GM18499 (cell line): ENCODE results near the gene DLEC1.
"Not testable (repeated sequence)": the region's sequence is repeated elsewhere in the genome, so short reads cannot be mapped to it uniquely, and the experiment has no call there.

Experiments used
- ATAC-seq: cut with Tn5 transposase; IDR thresholded peaks from one replicate; pipeline ENCODE4 v1.9.1; 2021; ENCODE audit warnings: moderate number of reproducible peaks; ENCODE audit not compliant: insufficient read depth, unreplicated experiment

The DLEC1 gene

DNA sequence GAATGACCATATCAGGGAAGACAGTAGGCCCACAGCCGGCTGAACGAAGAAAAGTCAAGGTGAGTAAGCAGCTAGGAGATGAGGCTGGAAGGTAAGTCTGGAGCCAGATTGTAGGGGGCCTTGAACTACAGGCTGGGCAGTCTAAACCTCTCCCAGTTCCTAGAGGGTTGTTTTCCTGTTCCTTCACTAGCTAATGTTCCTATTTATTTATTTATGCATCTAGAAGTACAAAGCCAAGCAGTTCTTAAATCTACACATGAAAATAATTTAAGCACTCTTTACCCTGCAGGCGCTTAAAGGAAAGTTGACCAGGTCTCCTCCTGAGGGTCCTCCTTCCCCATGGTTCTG, 94.2 kb downstream of the DLEC1 start:
- no peak for ATAC-seq

DNA sequence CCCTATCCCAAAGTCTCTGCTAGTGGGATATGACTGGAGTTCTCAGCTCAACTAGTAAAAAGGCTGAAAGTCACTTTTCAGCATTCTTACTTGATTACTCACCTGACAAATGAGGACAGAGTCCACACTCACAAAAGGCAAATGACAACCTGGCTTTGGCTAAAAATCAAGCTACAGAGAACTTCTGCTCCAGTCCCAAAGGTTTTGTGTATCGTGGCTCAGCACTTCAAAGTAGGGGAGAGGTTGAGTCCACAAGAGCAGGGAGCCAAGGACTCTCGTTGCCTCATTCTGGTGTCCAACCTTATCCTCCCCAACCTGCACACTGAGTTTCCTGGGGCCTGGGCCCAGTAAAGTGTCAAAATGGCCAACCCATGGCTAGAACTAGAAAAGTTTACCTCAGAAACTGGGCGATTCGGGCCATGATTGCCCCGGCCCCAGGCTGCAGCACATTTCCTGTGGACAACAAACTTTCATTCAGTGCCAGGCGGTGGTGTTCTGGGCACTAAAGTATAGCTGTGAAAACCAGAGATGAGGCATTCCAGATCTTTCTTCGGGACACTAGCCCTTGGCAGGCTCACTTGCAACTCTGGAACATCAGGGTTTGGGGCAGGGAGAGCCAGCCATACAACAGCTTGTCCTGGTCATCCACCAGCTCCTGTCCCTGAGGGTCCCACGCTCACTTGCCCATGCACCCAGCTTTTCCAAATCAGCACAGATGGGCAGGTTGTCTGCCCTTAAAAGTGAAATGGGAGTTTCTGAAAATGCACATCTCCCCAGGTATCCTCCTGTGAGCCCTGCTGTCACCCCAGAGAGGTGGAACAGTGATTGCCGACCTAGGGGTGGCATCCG, 94.8 kb downstream of the DLEC1 start:
- no peak for ATAC-seq

DNA sequence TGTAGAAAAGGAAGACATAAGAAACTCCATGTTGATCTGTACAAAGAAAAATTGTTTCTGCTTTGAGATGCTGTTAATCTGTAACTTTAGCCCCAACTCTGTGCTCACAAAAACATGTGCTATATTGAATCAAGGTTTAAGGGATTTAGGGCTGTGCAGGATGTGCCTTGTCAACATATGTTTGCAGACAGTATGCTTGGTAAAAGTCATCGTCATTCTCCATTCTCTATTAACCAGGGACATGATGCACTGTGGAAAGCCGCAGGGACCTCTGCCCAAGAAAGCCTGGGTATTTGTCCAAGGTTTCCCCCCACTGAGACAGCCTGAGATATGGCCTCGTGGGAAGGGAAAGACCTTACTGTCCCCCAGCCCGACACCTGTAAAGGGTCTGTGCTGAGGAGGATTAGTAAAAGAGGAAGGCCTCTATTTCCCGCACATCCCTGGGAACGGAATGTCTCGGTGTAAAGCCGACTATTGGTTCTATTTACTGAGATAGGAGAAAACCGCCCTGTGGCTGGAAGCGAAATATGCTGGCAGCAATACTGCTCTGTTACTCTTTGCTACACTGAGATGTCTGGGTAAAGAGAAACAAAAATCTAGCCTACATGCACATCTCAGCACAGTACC, 95.6 kb downstream of the DLEC1 start:
- ATAC-seq: not testable (repeated sequence)

DNA sequence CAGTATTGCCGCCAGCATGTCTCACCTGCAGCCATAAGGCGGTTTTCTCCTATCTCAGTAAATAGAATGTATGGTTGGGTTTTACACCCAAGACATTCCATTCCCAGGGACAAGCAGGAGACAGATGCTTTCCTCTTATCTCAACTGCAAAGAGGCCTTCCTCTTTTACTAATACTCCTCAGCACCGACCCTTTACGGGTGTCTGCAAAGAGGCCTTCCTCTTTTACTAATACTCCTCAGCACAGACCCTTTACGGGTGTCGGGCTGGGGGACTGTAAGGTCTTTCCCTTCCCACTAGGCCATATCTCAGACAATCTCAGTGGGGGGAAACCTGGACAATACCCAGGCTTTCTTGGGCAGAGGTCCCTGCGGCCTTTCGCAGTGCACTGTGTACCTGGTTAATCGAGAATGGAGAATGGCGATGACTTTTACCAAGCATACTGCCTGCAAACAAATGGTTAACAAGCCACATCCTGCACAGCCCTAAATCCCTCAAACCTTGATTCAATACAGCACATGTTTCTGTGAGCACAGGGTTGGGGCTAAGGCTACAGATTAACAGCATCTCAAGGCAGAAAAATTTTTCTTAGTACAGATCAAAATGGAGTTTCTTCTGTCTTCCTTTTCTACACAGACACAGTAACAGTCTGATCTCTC, 96.7 kb downstream of the DLEC1 start:
- ATAC-seq: not testable (repeated sequence)

DNA sequence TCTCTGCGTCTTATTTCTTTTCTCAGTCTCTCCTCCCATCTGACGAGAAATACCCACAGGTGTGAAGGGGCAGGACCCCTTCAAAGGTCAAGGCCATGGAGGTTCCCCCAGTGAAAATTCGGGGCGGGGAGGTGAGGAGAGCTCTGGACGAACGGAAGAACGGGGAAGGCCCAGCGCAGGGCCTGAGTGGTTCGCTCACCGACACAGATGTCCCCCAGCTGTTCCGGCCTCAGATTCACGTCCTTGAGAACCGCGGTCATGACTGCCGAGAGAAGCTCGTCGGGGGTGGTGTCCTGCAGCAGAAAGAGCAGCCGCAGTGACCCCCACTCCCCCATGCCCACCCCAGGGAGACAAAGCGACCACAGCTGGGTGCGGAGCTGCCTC, 97.4 kb downstream of the DLEC1 start:
- ATAC-seq: no peak

DNA sequence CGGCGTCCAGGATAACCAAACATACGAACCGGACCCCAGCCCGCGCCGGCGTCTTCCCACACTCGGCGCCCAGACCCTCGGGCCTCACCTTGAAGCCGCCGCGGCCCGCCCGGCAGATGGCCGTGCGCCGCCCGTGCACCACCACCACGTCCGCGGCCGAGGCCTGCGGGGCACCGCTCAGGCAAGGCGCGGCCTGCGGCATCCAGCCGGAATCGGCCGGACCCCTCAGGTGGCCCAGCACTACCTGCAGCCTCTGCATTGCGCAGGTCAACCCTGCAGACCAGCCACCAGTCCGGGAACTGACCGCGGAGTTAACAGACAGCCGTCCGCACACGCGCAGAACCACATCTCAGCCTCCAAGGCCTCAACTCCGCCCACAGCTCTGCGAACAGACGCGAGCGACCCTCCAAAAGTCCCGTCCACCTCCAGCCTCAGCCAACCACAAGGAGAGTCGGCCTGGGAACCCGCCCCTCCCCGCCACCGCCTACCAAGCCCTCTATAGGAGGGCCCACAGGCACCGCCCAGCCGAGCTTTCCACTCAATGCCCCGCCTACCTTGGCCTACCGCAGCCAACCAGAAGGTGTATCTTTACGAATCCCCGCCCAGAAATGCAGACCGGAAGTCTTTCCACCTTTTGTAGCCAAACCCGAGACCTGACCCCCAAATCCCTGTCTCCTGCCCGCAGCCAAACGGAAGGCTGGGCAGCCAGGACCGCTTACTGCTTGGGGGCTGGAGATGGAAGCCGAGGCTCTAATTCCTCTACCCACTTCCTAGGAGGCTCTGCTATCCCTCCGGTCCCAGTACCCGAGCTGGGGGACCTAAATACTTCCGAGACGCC, 98.0 kb downstream of the DLEC1 start, which contains the start of gene ACAA1:
ACAA1 (minus strand) TSS at position 351 of the 838 bp plus-strand sequence; CDS start at position 259, 92 bp downstream.
- peak; percentile 84 for ATAC-seq

DNA sequence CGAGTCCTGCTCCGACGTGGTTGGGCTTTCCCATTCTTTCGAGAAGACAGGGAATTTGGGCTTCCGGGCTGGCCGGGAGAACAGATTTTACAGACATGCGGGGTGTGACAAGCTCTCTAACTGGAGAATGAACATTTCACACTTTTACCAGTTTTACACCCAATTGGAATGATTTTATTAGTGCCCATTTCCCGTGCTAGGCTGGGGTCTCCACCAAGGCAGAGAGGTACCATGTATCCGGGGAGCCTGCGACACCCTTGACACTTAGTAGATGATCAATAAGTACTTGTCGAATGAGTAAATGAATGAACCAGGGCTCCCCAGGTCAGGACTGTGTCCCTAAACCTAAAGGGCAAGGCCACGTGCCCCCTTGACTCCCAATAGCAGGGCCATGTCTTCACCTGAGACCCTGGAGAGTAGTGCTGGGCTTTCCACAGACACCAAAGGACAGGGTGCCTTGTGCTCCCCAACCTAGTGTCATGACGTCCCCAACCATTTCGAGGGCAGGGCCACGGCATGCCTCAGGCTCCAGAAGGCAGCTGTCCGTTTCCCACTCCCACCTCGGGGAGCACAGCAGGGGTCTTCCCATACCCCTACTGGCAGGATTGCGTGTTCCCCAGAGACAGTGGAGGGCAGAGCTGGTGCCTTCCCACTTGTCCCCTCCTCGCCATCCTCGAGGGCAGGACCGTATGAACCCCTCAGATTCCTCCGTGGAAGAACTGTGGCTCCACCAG, 98.8 kb downstream of the DLEC1 start:
- no peak for ATAC-seq

DNA sequence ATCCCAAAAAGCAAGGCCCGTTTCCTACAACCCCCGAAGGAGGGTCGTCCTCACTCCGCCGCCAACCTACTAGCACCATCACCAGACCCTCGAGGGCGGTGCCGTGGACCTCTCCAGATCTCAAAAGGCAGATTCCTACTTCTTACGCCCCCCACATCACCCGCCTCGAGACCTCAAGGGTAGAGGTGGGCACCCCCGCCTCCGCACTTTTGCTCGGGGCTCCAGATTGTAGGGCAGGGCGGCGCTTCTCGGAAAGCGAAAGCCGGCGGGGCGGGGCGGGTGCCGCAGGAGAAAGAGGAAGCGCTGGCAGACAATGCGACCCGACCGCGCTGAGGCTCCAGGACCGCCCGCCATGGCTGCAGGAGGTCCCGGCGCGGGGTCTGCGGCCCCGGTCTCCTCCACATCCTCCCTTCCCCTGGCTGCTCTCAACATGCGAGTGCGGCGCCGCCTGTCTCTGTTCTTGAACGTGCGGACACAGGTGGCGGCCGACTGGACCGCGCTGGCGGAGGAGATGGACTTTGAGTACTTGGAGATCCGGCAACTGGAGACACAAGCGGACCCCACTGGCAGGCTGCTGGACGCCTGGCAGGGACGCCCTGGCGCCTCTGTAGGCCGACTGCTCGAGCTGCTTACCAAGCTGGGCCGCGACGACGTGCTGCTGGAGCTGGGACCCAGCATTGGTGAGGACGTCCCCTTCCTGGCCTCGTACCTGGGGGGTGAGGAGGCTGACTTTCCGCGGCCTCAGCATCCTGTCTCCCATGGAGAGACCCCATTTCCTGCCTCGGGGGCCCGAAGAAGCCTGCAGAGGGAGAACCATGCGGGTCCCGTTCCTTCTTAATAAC, 99.6 kb downstream of the DLEC1 start, which contains the start of gene MYD88:
MYD88 (plus strand) TSS at position 313 of the 842 bp plus-strand sequence; CDS start at position 353, 40 bp downstream.
- no peak for ATAC-seq

DNA sequence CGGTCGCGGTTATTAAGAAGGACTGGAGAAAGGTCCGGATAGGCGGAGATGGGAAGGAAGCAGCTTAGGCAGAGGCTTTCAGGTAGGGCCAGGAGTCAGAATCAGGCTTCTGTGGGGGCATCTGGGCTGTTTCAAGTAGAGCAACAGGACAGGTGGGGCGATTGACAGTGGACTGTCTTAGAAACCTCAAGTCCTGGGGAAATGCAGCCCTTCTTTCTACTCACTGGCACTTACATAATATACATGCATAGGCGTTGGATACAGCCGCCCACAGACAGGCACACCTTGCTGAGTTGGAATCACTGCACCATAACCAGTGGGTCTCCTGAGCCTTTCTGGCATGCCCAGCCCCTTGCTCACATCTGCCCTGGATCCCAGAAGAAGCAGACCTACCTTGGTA, 100.2 kb downstream of the DLEC1 start:
- no peak for ATAC-seq

DNA sequence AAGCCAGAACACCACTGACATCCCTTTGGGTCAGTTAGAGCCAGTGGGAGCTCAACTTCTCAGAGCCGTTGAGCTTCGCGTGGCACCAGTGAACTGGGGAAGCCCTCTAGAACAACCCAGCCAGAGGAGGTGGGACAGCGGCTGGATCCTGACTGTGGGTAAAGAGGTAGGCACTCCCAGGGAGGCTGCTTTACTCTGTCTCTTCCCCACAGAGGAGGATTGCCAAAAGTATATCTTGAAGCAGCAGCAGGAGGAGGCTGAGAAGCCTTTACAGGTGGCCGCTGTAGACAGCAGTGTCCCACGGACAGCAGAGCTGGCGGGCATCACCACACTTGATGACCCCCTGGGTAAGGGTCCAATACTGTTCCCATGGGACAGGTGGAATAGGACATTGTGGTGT, 100.6 kb downstream of the DLEC1 start:
- ATAC-seq: no peak

DNA sequence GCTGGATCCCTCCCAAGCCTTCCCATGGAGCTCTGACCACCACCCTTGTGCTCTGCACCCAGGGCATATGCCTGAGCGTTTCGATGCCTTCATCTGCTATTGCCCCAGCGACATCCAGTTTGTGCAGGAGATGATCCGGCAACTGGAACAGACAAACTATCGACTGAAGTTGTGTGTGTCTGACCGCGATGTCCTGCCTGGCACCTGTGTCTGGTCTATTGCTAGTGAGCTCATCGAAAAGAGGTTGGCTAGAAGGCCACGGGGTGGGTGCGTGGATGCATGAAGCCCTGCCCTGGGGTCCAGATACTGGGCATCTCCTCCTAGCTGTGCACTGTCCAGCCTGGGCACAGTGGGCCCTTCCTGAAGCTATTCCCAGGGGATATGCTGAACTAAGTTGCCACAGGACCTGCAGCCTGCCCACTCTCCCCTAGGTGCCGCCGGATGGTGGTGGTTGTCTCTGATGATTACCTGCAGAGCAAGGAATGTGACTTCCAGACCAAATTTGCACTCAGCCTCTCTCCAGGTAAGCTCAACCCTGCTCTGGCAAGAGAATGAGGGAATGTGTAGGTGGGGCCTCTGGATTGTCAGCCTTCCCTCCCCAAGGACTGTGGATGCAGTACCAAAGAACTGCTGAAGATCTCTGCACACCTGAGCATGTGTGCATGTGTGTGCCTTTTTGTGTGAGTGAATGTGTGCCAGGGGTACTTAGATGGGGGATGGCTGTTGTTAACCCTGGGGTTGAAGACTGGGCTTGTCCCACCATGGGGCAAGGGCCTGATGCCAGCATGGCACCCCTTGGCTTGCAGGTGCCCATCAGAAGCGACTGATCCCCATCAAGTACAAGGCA, 101.5 kb downstream of the DLEC1 start:
- ATAC-seq: no peak

DNA sequence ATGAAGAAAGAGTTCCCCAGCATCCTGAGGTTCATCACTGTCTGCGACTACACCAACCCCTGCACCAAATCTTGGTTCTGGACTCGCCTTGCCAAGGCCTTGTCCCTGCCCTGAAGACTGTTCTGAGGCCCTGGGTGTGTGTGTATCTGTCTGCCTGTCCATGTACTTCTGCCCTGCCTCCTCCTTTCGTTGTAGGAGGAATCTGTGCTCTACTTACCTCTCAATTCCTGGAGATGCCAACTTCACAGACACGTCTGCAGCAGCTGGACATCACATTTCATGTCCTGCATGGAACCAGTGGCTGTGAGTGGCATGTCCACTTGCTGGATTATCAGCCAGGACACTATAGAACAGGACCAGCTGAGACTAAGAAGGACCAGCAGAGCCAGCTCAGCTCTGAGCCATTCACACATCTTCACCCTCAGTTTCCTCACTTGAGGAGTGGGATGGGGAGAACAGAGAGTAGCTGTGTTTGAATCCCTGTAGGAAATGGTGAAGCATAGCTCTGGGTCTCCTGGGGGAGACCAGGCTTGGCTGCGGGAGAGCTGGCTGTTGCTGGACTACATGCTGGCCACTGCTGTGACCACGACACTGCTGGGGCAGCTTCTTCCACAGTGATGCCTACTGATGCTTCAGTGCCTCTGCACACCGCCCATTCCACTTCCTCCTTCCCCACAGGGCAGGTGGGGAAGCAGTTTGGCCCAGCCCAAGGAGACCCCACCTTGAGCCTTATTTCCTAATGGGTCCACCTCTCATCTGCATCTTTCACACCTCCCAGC, 102.4 kb downstream of the DLEC1 start:
- ATAC-seq: no peak

DNA sequence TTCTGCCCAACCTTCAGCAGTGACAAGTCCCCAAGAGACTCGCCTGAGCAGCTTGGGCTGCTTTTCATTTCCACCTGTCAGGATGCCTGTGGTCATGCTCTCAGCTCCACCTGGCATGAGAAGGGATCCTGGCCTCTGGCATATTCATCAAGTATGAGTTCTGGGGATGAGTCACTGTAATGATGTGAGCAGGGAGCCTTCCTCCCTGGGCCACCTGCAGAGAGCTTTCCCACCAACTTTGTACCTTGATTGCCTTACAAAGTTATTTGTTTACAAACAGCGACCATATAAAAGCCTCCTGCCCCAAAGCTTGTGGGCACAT, 102.9 kb downstream of the DLEC1 start:
- ATAC-seq: no peak

DNA sequence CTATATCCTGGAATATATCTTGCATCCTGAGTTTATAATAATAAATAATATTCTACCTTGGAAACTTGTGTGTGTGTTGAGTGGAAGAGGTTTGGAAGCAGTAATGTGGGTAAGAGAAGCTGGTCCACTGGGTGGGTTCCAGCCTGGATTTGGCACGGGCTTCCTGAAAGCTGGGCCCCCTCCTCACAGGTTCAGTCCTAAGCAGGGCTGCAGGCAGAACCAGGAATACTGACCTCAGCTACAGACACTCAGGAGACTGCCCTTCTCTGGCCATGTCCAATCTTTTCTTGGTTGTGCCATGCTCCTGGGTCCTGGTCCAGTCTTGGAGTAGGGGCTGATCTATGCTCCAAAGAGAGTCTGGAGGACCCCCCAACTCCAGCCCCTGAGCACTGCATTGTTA, 104.0 kb downstream of the DLEC1 start:
- ATAC-seq: no peak

DNA sequence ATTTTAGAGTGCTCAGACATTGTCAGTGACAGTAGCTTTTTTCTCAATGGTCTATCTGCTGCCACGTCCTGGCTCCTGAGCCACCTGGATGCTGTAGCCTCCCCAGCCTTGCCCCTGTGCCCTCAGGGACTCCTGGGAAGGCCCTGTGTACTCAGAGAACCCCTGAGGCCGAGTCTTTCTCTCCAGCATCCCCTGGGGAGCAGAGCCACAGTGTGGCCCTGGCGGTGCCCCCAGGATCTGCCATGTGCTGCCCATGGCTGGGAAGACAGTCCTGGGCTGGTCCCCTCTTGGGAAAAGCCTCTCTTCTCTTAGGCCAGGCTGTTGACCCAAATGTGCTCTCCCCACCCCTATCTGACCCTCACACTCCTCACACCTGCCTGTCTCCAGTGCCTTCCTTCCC, 104.5 kb downstream of the DLEC1 start:
- no peak for ATAC-seq

DNA sequence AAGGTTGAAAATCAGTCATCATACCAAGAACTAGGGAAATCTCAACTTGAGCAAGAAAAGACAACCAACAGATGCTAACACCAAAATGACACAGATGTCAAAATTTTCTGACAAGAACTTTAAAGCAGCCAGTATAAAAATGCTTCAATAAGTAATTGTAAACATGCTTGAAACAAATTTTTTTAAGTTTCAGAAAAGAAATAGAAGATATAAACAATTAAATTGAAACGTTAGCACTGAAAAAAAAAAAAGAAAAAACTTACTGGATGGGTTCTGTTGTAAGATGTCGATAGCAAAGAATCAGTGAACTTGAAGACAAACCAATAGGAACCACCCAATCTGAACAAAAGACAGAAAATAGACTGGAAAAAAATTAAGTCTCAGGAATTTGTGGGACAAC, 107.5 kb downstream of the DLEC1 start:
- ATAC-seq: no peak

DNA sequence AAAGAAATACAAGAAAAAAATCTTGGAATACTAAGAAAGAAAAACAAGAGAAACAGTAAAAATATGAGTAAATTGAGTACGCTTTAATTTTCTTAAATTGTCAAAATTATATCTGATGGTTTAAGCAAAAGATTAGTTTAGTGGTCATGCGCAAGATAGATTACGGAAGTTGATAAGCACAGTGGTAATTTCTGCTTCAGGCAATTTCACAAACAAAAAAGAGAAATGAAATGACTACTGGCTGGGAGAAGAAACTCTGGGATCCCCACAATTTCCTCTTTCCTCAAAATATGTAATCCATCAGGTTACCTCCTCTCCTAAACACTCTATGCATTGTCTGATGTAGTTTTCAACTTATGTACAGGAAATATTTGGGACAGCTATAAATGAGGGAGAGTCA, 108.4 kb downstream of the DLEC1 start:
- ATAC-seq: no peak
